BJ (cell line): ENCODE results near the gene HOXB3. TPM values are rescaled to one million over a fixed set of nuclear protein-coding genes. Genes with fewer than 3 reads are reported as not detected.

Experiments used
- CTCF ChIA-PET: fragments of 350-600 bp; formaldehyde crosslinking; extraction: SDS; loops from one replicate; lab custom pipeline; 2021; ENCODE audit warnings: antibody characterized with exemption, inconsistent platforms; lab: Yijun Ruan, JAX
- POLR2A ChIA-PET: fragments of 300-600 bp; sonication (Branson Sonifier 250); formaldehyde crosslinking; extraction: SDS; loops from one replicate; lab custom pipeline; 2021; ENCODE audit warnings: antibody characterized with exemption; lab: Charles Lee
- DNase-seq: peaks from one replicate; pipeline ENCODE4 v3.0.0-alpha.2; 2011; ENCODE audit warnings: low read depth
- H3K27me3 ChIP-seq: 2 replicates; pipeline ENCODE4 v1.6.0; 2011; ENCODE audit warnings: low read length; ENCODE audit not compliant: control insufficient read depth, insufficient read depth
- H3K36me3 ChIP-seq: 2 replicates; pipeline ENCODE4 v1.5.1; 2011; ENCODE audit warnings: low read length; ENCODE audit not compliant: control insufficient read depth, insufficient read depth
- H3K4me3 ChIP-seq: 2 replicates; pipeline ENCODE4 v1.5.1; 2011; ENCODE audit warnings: low read depth, mild to moderate bottlenecking, control low read depth, low read length
- CTCF ChIP-seq: IDR thresholded peaks from 2 replicates; pipeline ENCODE4 v1.5.1; 2011; ENCODE audit warnings: low read depth, mild to moderate bottlenecking, control low read depth, inconsistent platforms, low read length, moderate library complexity; ENCODE audit not compliant: insufficient read depth
- polyA plus RNA-seq: library from polyadenylated mRNA; depleted of rRNA; stranded (reverse); fragments of >200 nt; gene quantifications from 2 replicates; pipeline ENCODE4 v1.2.3, GENCODE V29; 2011; rRNA removed
- small RNA-seq: library from RNA; depleted of rRNA; stranded (forward); fragments of <200 nt; gene quantifications from one replicate; pipeline ENCODE3, GENCODE V24; 2012; ENCODE audit warnings: low replicate concordance, low read depth; ENCODE audit not compliant: insufficient read length

HOXB3 gene
- polyA plus RNA-seq, 1 experiment = not detected

GRCh38 chr17:48500435-48501426 lies 89.3 kb downstream of the HOXB3 start:
- DNase-seq = no peak
- POLR2A ChIA-PET = no interaction called here
- Histone ChIP-seq H3K27me3 (peaks cover 2% of the 10 kb centered on the region; the same call in 1 of the 2 replicates), H3K36me3 (no peaks in the 10 kb centered on the region), H3K4me3 (no peak overlapping the region)
- no peak for TF ChIP-seq CTCF
- CTCF ChIA-PET = interaction anchor here (1.1 kb wide), 1 partner anchor 8 kb away, joined by 4 read pairs; no protein-coding TSS in a partner anchor

- POLR2A ChIA-PET = no interaction called here
- H3K36me3 ChIP-seq = no peaks in the 10 kb centered on the region
- no peak overlapping the region for H3K4me3 ChIP-seq
- TF ChIP-seq CTCF = no peak
- DNase-seq = no peak
- H3K27me3 ChIP-seq = peaks cover 2% of the 10 kb centered on the region; the same call in 1 of the 2 replicates
- CTCF ChIA-PET = no interaction called here
These were observed 90.2 kb downstream of the HOXB3 start for GRCh38 chr17:48499735-48500434.

GRCh38 chr17:48499248-48499647 lies 90.8 kb downstream of the HOXB3 start:
- CTCF ChIA-PET = interaction anchor here (0.8 kb wide), 1 partner anchor 14 kb away, joined by 3 read pairs; no protein-coding TSS in a partner anchor
- TF ChIP-seq CTCF = no peak
- POLR2A ChIA-PET = no interaction called here
- no peak for DNase-seq
- peaks cover 2% of the 10 kb centered on the region; the same call in 1 of the 2 replicates for H3K27me3 ChIP-seq
- no peak overlapping the region for H3K4me3 ChIP-seq
- H3K36me3 ChIP-seq = no peaks in the 10 kb centered on the region

Small RNA genes lying within 50 kb of the gene (small RNA-seq; reads per million reads assigned to genes)
- 1.3 reads per million for gene MIR196A1

Other genes with a start within 250 kb of the HOXB3 start
- gene SKAP1, start 160.0 kb downstream of the HOXB3 start, polyA plus RNA-seq = not detected in 2 replicates
- gene HOXB1, start 59.2 kb downstream of the HOXB3 start, polyA plus RNA-seq = not detected in 2 replicates
- 1.5 and 1.7 TPM in 2 replicates for gene HOXB2, start 45.1 kb downstream of the HOXB3 start, polyA plus RNA-seq
- gene HOXB4, start 11.9 kb downstream of the HOXB3 start, polyA plus RNA-seq = not detected in 2 replicates
- not detected in 2 replicates for gene HOXB5, start 3.5 kb upstream of the HOXB3 start, polyA plus RNA-seq
- not detected in 2 replicates for gene HOXB6, start 14.7 kb upstream of the HOXB3 start, polyA plus RNA-seq
- not detected in 2 replicates for gene HOXB7, start 20.8 kb upstream of the HOXB3 start, polyA plus RNA-seq
- not detected in 2 replicates for gene HOXB8, start 25.1 kb upstream of the HOXB3 start, polyA plus RNA-seq
- not detected in 2 replicates for gene HOXB9, start 36.1 kb upstream of the HOXB3 start, polyA plus RNA-seq
- gene PRAC1, start 132.3 kb upstream of the HOXB3 start, polyA plus RNA-seq = not detected in 2 replicates
- 0.63 and 0.98 TPM in 2 replicates for gene PRAC2, start 132.9 kb upstream of the HOXB3 start, polyA plus RNA-seq
- gene HOXB13, start 138.5 kb upstream of the HOXB3 start, polyA plus RNA-seq = 0.70 and 0.81 TPM in 2 replicates
- gene TTLL6, start 227.0 kb upstream of the HOXB3 start, polyA plus RNA-seq = 0.02 TPM in 1 of 2 replicates, not detected in the other
- 108 and 137 TPM in 2 replicates for gene CALCOCO2, start 240.8 kb upstream of the HOXB3 start, polyA plus RNA-seq